ENCODE measurements around the gene NDUFS2.
"Not testable (repeated sequence)": the region's sequence is repeated elsewhere in the genome, so short reads cannot be mapped to it uniquely, and the experiment has no call there.

NDUFS2 gene

DNA sequence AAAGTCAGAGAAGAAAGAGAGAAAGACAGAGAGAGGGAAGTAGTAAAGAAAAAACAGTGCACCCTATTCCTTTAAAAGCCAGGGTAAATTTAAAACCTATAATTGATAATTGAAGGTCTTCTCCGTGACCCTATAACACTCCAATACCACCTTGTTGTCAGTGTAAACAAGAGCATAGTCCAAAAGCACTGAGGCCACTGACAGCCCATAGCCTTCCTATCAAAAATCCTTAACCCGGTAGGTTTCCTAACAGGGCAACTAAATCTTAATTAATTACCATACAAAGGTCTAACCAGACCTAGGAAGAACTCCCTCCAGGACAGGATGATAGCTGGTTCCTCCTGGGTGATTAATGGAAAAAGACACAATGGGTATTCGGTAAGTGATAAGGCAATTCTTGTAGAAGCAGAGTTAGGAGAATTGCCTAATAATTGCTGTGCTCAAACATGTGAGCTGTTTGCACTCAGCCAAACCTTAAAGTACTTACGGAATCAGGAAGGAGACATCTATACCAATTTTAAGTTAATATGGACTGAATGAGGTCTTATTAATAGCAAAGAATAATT, 53.9 kb downstream of the NDUFS2 start:
- not testable (repeated sequence) for DNase-seq

DNA sequence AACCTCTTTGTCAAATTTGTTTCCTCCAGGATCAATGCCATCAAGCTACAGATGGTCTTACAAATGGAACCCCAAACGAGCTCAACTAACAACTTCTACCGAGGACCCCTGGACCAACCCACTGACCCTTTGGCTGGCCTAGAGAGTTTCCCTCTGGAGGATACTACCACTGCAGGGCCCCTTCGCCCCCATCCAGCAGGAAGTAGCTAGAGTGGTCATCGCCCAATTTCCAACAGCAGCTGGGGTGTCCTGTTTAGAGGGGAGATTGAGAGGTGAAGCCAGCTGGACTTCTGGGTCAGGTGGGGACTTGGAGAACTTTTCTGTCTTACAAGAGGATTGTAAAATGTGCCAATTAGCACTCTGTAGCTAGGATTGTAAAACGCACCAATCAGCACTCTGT, 54.9 kb downstream of the NDUFS2 start:
- DNase-seq: not testable (repeated sequence)

DNA sequence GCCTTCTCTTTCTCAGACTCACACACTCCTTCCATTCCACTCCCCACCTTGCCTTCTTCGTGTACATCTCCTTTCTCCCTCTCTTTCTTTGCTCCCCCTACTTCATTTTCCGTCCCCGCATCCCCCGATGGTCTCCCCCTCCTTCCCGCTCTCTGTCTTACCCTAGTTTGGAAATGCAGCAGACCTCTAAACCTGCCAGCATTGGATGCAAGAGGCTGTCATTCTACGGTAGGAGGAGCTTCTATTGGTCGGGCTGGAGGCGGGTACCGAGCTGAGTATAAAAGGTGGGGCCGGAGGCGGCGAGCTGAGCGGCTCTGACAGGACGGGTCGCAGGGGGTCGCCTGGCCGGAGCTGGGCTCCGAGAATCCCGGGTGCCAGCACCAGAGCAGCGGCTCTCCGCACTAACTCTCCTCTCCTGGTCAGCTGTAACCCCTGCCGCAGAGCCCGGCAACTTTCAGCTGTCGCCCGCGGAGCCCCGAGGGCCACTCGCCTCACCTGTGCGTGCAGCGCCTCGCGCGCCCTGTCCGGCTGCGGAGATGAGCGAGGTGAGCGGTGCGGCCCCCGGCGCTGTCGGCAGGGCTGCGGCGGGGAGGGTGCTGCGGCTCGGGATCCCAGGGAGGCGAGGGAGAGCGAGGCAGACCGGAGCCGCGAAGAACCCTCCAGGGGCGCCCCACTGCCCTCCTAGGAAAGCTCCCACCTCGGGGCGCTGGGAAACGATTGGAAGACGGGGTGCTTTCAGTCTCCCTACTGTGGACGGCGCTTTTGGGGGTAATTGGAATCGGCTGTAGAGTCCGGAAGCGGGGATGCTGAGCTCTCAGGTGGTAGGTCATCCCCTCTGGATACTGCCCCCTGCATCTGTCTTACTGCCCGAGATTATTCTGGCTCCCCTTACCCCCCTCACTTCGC, 56.5 kb downstream of the NDUFS2 start, which contains the start of gene PCP4L1:
Gene PCP4L1 (plus strand): TSS at position 307 of the 906 bp plus-strand sequence. CDS start 230 bp downstream, at position 537.
- no peak for DNase-seq

DNA sequence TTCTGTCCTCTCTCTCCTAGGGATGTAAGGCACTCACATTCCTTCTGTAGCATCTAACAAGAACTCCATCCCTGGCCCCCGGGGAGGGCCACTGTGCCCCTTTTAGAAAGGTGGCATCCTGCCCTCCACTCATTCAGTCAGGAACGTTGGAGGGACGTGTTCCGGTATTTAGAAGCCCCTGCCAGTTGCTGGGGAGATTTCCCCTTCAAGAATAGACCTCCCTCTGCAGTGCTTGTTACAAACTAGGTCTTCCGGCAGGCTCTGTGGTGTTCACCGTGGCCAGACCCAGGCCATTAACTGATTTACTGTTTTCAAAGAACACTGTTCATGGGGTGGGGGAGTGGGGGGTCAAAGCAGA, 57.2 kb downstream of the NDUFS2 start:
- DNase-seq: no peak

DNA sequence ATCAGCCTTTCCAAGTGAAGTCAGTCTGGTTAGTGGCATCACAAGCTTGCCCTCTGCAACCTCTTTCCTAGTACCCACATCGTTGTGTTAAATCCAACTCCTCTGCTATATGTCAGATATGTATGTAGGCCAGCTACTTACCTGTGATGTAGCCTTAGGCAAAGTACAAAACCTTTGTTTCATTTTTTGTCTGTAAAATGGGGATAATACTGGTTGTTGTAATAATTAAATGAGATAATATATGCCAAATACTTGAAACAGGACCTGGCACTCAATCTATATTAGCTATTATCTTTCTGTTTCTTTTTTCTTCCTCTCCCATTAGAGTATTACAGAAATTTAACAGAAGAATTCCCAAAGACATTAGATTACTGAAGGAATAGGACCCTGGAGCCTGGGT, 57.6 kb downstream of the NDUFS2 start:
- no peak for DNase-seq

DNA sequence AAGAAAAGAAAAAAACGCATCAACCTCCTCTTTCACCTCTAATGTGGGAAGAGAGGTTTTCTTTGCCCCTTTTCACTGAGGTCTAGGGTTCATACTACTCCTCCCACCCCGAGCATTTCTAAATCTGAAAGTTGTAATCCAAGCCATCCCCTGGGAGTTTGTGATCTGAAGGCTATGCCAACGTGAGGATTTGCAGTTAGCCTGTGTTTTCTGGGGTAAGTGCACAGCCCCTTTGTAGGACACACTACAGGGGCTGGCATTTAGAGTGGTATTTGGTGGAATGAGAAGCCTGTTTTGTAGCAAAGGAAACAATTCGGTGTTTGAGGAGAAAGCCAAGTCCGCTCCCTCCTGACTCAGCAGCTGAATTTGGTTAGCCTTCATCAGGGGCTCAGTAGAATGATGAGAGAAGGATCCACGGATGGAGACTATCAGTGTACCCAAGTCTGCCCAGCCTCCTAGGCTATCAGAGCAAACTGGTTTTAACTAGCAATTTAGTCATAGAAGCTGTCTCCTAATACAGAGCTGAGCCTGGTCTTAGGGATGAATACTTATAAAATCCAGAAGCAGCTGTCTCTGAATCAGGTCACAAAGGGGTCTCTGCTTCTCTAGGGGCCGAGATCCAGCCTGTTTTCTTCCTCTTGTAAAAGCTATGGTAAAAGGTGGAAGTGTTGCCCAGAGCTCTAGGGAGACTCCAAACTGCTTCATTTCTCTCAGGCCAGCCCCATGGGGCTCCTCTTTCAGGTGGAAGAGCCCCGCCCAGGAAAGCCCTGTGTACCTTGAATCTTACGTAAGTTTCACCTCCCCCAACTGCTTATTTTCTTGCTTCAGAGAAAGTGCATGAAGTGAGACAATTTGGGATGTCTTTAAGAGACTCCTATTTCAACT, 58.5 kb downstream of the NDUFS2 start:
- DNase-seq: no peak

DNA sequence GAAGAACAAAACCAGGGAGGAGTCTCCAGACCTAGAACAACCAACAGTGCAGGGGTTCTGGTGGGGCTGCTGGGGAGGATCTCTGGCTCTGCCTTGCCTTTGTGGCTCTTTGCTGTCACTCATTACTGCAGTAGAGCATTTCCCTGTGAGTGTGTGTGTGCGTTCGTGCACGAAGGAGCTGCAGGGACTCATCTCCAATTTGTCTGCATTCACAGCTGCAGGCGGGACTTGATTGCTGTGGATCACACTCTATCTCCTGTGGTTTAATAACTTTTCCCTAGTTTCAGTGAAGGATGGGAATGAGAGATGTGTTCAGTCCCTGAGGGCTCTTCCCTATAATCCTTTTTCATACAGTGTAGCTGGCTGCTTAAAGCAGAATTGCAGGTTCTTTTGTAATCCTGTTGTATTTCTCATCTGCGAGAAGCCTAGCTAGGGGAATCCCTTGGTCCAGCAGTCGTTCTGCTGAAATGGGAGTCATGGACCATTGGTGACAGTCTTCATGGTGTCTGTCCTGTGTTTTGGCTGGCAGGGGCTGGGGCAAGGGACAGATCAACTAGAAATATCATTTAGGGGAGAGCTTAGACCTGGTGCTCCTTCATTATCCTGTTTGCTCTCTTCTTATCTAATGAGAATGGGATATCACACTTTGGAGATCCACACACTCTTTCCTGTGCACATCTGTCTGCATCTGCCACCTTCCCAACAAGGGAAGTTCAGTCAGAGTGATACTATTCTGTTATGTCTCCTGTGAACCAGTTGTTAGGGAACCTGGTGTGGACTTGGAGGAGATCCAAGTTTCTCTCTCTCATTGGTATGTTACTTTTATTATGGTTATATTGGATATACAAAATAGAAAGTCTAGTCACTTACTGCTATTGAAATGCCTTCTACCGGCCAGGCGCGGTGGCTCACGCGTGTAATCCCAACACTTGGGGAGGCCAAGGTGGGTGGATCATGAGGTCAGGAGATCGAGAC, 59.4 kb downstream of the NDUFS2 start:
- no peak for DNase-seq
